NCI-H1092 (cell line): ENCODE results near the gene DMBT1.
"Not testable (repeated sequence)": the region's sequence is repeated elsewhere in the genome, so short reads cannot be mapped to it uniquely, and the experiment has no call there.

Experiments
- DNase-seq: peaks from one replicate; lab custom pipeline; 2025; lab: John Stamatoyannopoulos, UW

The DMBT1 gene

GRCh38 chr10:122549636-122550035 lies 10.9 kb upstream of the DMBT1 start:
- DNase-seq = no peak

DNA sequence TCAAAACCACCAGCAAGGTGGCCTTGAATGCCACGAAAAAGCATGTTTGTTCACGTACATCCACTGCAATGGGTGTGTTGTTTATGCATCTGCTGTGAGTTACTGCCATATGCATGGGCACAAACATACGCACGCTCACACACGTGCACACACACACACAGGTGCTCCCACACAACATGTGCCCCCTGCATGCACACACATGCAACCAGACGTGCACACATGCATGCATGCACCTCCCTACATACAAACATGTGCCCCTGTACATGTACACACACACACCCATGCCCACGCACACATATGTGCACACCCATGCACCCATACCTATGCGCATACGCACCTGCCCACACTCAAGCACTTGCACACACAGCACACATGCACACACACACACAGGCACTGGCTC lies 10.1 kb upstream of the DMBT1 start:
- DNase-seq = no peak

GRCh38 chr10:122550983-122551382 lies 9.6 kb upstream of the DMBT1 start:
- no peak for DNase-seq

DNA sequence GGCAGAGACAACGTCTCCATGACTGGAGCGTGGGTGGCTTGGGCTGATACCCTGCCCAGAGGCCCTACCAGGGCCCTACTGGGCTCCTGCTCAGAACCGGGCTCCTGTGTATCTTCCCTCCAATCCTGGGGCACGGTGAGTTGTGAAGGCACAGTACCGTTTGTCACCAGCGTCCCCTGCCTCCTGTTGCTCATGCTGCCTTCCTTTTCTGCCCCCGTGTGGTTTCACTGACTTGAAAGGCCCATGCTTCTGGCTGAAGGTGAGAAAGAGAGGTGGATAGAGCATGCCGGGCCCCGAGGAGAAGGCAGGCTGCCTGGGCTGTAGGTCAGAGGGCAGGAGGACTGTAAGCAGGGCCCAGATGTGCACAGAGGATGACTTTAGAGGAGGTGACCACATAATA lies 9.1 kb upstream of the DMBT1 start:
- DNase-seq = no peak

GRCh38 chr10:122553341-122553740 lies 7.2 kb upstream of the DMBT1 start:
- DNase-seq = no peak

DNA sequence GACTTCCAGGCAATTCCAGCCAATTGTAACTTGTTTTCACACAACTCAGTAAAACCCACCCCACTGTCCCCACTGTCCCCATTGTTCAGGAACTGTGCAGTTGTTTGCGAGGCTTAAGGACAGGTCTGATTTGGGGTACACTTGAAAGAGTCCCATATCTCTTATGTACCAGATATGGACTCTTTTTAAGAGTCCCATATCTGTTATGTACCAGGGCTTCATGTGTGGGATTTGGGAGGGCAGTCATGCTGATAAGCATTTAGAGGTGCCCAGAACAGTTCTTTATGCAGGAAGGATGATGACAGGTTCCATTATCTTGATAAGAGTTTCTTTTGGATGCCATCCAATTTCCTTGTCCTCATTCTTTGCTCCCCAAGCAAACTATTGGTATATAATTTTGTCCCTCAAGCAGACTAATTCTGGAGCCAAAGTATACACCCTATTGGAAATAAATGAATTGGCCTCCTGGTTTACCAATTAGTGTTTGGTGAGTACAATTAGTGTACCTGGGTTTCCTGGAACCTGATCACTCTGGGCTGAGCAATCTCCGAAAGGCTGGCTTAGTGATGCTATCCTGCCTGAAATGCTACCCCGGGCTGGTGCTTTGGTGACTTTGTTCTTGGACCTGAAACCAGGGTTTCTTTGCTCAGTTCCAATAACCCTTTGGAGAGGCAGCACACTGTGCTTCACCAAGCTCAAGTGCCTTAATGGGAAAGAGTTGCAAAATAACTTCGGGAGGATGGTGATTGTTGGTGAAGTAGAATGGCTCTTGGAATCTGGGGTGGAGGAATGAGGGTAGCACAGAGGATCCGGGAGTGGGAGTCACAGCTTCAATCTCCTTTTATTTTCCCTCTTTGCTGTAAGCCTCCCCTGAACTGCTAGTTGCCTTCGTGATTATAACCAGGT lies 6.2 kb upstream of the DMBT1 start:
- no peak for DNase-seq

- DNase-seq = no peak
Observed at GRCh38 chr10:122555442-122555841, 5.1 kb upstream of the DMBT1 start.

GRCh38 chr10:122557516-122557915 lies 3.0 kb upstream of the DMBT1 start:
- no peak for DNase-seq

DNA sequence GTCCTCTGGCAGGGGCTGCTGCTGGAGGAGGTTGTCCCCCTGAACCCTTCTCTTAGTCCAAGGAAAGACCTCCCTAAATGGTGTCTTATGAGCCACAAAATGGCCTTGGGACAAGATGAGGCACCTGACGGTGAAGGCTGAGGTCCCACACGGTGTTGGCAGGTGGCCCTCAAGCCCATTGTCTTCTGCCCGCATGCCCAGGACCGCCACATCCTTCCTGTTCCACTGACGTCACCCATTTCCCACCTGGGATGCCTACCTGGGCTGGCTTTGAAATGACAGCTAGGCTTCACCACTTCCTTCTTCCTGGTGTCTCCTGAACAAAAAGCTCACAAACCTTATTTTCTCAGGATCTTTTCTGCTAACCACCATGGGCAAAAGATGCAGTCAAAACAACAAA lies 2.1 kb upstream of the DMBT1 start:
- DNase-seq = no peak

DNA sequence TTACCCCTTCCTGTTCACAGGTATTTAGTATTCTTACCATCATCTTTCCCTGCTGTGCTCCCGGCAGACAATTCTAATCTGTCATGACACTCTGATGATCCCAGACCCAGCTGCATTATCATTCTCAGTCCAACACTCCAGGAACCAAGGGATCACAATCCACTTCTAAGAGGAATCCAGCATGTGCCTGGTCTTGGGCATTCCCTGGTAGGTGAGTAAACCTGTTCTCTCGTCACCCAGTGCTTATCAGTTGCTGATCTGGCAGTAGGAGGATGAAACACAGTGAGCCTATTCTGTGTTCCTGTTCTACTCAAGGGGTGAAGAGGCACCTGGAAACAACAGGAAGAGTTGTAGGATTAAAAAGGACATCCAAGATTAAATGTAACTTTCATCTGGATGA lies 1.3 kb upstream of the DMBT1 start:
- no peak for DNase-seq

GRCh38 chr10:122561212-122561611 lies 658 bp downstream of the DMBT1 start:
- DNase-seq = no peak

DNA sequence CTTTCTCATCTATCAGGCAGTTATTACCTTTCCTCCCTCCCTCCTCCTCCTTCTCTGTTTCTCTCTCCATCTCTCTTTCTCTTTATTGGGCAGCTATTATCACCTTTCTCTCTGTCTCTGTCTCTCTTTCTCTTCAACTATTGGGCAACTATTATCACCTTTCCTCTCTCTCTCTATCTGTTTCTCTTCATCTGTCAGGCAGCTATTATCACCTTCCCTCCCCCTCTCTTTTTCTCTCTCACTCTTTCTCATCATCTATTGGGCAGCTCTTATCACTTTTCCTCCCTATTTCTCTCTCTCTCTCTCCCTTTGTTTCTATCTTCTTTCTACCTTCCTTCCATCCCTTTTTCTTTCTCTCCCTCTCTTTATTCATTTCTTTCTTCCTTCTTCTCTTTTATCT lies 1.2 kb downstream of the DMBT1 start:
- DNase-seq = no peak

- no peak for DNase-seq
Observed at GRCh38 chr10:122564980-122565379, 4.4 kb downstream of the DMBT1 start.

DNA sequence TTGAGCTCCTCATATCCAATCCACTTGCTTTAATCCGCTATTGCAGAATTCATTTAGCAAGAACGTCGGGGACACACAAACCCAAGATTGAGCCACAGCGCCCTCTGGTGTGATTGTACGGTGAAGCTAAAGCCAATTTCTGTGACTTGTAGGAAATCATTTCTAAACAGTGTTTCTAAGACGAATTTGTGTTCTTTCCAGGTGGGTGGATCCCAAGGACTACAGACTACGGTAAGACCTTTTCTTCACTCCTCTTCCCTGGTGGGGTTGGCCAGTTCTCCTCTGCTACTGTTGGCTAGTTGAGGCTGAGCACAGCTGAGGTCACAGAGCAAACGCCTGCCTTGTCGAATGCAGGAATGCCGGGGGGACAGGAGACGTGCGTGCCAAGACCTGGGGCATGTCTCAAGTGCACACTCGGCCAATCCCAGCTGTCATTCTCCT lies 5.2 kb downstream of the DMBT1 start:
- peak; percentile 27 for DNase-seq

- DNase-seq = no peak
Observed at GRCh38 chr10:122566632-122567031, 6.1 kb downstream of the DMBT1 start.

- no peak for DNase-seq
Observed at GRCh38 chr10:122567056-122567660, 6.6 kb downstream of the DMBT1 start.

DNA sequence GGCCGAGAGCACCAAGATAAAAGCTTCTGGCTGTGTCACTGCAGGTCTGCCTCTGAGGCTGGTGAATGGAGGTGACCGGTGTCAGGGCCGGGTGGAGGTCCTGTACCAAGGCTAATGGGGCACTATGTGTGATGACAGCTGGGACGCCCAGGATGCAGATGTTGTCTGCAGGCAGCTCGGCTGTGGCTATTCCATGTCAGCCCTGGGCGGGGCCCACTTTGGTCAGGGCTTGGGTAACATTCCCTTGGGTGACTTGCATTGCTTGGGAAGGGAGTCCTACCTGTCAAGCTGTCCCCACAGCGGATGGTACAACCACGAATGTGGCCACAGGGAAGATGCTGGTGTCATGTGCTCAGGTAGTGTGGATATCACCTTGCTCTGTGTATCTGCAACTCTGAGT lies 8.0 kb downstream of the DMBT1 start:
- DNase-seq = no peak

- DNase-seq = no peak
Observed at GRCh38 chr10:122570920-122571319, 10.4 kb downstream of the DMBT1 start.

DNA sequence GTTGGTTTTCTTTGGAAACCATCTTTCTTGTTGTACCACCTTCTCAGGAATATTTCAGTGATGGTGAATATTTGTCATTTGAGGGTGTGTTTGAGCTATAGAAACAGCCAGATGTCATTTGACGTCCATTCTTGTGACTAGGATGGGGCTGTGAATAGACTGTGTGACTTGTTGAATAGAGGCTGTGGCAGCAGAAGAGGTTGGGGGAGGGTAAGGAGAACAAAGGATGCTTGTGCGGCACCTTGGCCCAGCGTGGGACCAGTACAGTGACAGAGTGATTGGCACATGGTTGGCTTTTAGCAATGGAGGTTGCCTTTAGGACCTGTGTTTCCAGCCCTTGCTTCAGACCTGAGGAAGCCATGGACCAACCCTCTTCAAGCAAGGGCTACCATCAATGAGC lies 11.3 kb downstream of the DMBT1 start:
- DNase-seq = no peak

GRCh38 chr10:122575776-122576175 lies 15.2 kb downstream of the DMBT1 start:
- DNase-seq = no peak

GRCh38 chr10:122576291-122576690 lies 15.7 kb downstream of the DMBT1 start:
- DNase-seq = no peak

DNA sequence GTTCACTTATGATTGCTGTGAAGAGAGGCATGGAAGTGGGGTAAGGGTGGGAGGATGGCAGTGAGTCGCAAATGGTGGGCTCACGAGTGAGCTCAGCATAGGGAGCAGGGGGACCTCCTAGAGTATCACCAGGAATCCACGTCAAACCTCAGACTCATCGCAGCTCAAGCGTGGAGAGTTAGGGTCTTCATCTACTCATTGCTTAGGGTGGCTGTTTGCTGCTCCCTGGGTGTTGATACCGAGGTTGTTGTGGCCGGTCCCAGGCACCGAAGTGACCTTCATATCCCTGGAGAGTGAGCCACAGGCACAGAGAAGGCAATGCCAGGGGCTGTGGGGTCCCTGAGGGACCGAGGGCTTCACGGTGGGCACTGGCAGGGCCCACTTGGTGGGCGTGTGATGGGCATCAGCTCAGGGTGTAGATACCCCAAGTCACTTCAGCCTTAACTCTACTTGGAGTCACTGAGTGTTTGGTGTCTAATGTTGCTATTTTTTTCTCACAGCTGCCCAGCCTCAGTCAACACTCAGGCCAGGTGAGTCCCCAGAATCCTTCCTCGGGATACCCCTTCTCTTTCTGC lies 16.8 kb downstream of the DMBT1 start:
- no peak for DNase-seq

- not testable (repeated sequence) for DNase-seq
Observed at GRCh38 chr10:122586070-122586469, 25.5 kb downstream of the DMBT1 start.
